Activated CD8-positive, alpha-beta memory T cell treated with anti-CD3 and anti-CD28 coated beads for 36 hours (primary cell): ENCODE results near the gene IGSF9B. TPM values are rescaled to one million over a fixed set of nuclear protein-coding genes. Genes with fewer than 3 reads are reported as not detected.

Experiments
- CTCF ChIA-PET: fragments of 350-600 bp; sonication (Branson Sonifier 250); formaldehyde crosslinking; loops from one replicate; lab custom pipeline; 2021; ENCODE audit warnings: antibody characterized with exemption; lab: Charles Lee
- POLR2A ChIA-PET: fragments of 350-600 bp; sonication (Branson Sonifier 250); formaldehyde crosslinking; loops from one replicate; lab custom pipeline; 2021; ENCODE audit warnings: antibody characterized with exemption; lab: Charles Lee
- total RNA-seq, 2 experiments: library from RNA; stranded (reverse); gene quantifications; one replicate each; pipeline ENCODE4 v1.2.3, GENCODE V29; 2021

The IGSF9B gene
- total RNA-seq, 2 experiments from 2014 or later = 20.0 to 23.1 TPM

GRCh38 chr11:133987171-133987570, 30.4 kb upstream of the IGSF9B start:
- ChIA-PET CTCF (no interaction called here), POLR2A (no interaction called here)

- POLR2A ChIA-PET = no interaction called here
- CTCF ChIA-PET = interaction anchor here (1.0 kb wide), 1 partner anchor 64 kb away, joined by 3 read pairs; no protein-coding TSS in a partner anchor
Measured at GRCh38 chr11:133985981-133986944, 29.5 kb upstream of the IGSF9B start.

- ChIA-PET CTCF (no interaction called here), POLR2A (no interaction called here)
Measured at GRCh38 chr11:133984828-133985227, 28.1 kb upstream of the IGSF9B start.

- POLR2A ChIA-PET = no interaction called here
- CTCF ChIA-PET = no interaction called here
Measured at GRCh38 chr11:133983660-133984316, 27.0 kb upstream of the IGSF9B start.

GRCh38 chr11:133982876-133983275, 26.1 kb upstream of the IGSF9B start:
- CTCF ChIA-PET = no interaction called here
- POLR2A ChIA-PET = no interaction called here

- CTCF ChIA-PET = no interaction called here
- POLR2A ChIA-PET = no interaction called here
Measured at GRCh38 chr11:133982151-133982550, 25.4 kb upstream of the IGSF9B start.

- ChIA-PET CTCF (no interaction called here), POLR2A (no interaction called here)
Measured at GRCh38 chr11:133981156-133981555, 24.4 kb upstream of the IGSF9B start.

GRCh38 chr11:133980665-133981064, 23.9 kb upstream of the IGSF9B start:
- CTCF ChIA-PET = no interaction called here
- POLR2A ChIA-PET = no interaction called here

- CTCF ChIA-PET = no interaction called here
- POLR2A ChIA-PET = no interaction called here
Measured at GRCh38 chr11:133978794-133979193, 22.0 kb upstream of the IGSF9B start.

- ChIA-PET CTCF (no interaction called here), POLR2A (no interaction called here)
Measured at GRCh38 chr11:133977067-133977677, 20.4 kb upstream of the IGSF9B start.

GRCh38 chr11:133975488-133975849, 18.7 kb upstream of the IGSF9B start:
- ChIA-PET POLR2A (no interaction called here), CTCF (no interaction called here)

GRCh38 chr11:133974836-133975487, 18.2 kb upstream of the IGSF9B start:
- ChIA-PET CTCF (no interaction called here), POLR2A (no interaction called here)

- CTCF ChIA-PET = interaction anchor here (1.4 kb wide), 1 partner anchor 25 kb away, joined by 3 read pairs; no protein-coding TSS in a partner anchor
- POLR2A ChIA-PET = no interaction called here
Measured at GRCh38 chr11:133971881-133972280, 15.1 kb upstream of the IGSF9B start.

- ChIA-PET CTCF (interaction anchor here (1.7 kb wide), 1 partner anchor 41 kb away, joined by 6 read pairs; no protein-coding TSS in a partner anchor), POLR2A (no interaction called here)
Measured at GRCh38 chr11:133969112-133969511, 12.3 kb upstream of the IGSF9B start.

GRCh38 chr11:133968300-133968699, 11.5 kb upstream of the IGSF9B start:
- POLR2A ChIA-PET = no interaction called here
- CTCF ChIA-PET = no interaction called here

GRCh38 chr11:133967599-133968238, 11.0 kb upstream of the IGSF9B start:
- ChIA-PET POLR2A (no interaction called here), CTCF (no interaction called here)

- POLR2A ChIA-PET = no interaction called here
- CTCF ChIA-PET = no interaction called here
Measured at GRCh38 chr11:133966921-133967598, 10.3 kb upstream of the IGSF9B start.

GRCh38 chr11:133966172-133966651, 9.4 kb upstream of the IGSF9B start:
- ChIA-PET CTCF (no interaction called here), POLR2A (no interaction called here)
